22Rv1 (cell line): ENCODE results near the gene DPY19L1.
"Not testable (repeated sequence)": the region's sequence is repeated elsewhere in the genome, so short reads cannot be mapped to it uniquely, and the experiment has no call there.

Source experiments
- CTCF ChIP-seq: fragments of 450-650 bp; IDR thresholded peaks from 2 replicates; pipeline ENCODE4 v1.5.1; 2017; ENCODE audit warnings: mild to moderate bottlenecking
- ZFX ChIP-seq: fragments of 450-650 bp; IDR thresholded peaks from 2 replicates; pipeline ENCODE4 v1.6.1; 2017; ENCODE audit warnings: antibody characterized with exemption, borderline replicate concordance

GRCh38 chr7:34985155-34985554 lies 52.1 kb downstream of the DPY19L1 start:
- not testable (repeated sequence) for TF ChIP-seq CTCF, ZFX
